ENCODE measurements around the gene WDR36.

DNA sequence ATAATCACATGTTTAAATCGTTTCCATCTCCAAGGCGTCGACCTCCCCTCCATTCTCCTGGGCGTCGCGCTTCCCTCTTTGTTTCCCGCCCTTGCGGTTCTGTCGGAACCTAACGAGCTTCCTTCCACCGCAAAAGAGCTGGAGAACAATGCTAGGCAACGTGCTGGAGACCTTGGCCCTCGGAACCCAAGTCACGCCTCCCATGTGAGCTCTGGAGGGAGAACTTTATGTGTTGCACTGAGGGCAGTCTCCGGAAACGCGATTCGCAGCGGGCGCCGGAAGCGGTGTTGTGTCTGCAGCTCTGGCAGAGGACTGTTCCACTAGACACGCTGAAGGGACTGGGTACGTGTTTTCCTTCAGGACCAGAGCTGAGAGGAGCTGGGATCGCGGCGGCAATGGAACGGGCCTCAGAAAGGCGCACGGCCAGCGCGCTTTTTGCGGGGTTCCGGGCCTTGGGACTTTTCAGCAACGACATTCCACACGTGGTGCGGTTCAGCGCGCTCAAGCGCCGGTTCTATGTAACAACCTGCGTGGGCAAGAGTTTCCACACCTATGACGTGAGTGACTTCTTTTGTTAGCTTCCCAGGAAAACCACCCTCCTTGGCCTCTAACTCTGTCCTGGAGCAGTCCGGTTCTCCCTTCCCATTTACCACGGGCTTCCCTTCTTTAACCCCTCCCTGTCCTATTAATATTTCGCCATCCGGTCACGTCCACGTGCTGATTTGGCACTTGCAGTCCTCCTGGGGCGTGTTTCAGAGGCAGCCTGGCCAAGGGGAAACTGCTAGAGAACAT, at the start of gene WDR36:
- TF ChIP-seq CTCF (IDR thresholded peaks at IDR 0.05 in 4 of 5, conservative IDR thresholded peaks at IDR 0.05 in 1 of 5) (no peak), POLR2A (IDR thresholded peaks at IDR 0.05) (peak; percentile 31 to 40)
